ENCODE results near the gene RNLS. TPM values are rescaled to one million over a fixed set of nuclear protein-coding genes. Genes with fewer than 3 reads are reported as not detected.

The RNLS gene
- polyA plus RNA-seq, 2 of the 4 experiments (the other 2 are of a cell fraction), result 11.7 to 16.8 TPM

DNA sequence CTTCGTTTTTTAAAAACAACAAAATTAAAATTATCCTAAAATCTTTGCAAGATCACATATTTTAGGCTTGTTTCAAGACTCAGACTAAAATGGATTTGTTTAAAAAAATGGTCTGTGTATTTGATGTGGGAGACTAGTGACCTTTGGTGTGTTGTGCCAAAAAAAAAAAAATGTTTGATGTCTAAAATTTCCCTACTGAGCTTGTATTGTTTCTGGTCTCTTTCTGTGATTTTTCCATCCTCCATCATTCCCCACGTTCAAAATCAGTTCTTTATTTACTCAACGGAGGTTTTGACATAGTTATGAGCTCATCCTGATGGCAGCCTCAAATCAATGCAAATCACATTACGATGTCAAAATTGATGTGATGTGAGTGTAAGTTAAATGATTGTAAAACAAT is 326.2 kb downstream of the RNLS start:
- TF ChIP-seq CHD2 (IDR thresholded peaks at IDR 0.05; ENCODE audit: low read length, partially characterized antibody) (no peak), HES2 (IDR thresholded peaks at IDR 0.05) (no peak), EHMT2 (IDR thresholded peaks at IDR 0.05; ENCODE audit: low read depth) (no peak), NR3C1 (IDR thresholded peaks at IDR 0.05) (no peak), CEBPB (IDR thresholded peaks at IDR 0.05) (no peak), MYC (IDR thresholded peaks at IDR 0.05; ENCODE audit: borderline replicate concordance, low read length) (no peak), ELK1 (IDR thresholded peaks at IDR 0.05; ENCODE audit: low read depth, low read length) (no peak), ZSCAN20 (CRISPR knock-in tag; IDR thresholded peaks at IDR 0.05) (no peak), PHF8 (IDR thresholded peaks at IDR 0.05; ENCODE audit: borderline replicate concordance, low read depth) (no peak), HOXB5 (CRISPR knock-in tag; IDR thresholded peaks at IDR 0.05) (no peak), EP300 (IDR thresholded peaks at IDR 0.05) (no peak), POLR2A (IDR thresholded peaks at IDR 0.05; ENCODE audit: low read length) (no peak), KDM1A (IDR thresholded peaks at IDR 0.05; ENCODE audit: low read depth) (no peak), ZC3H11A (IDR thresholded peaks at IDR 0.05) (no peak)
- TF ChIP-seq, protein P1, sequence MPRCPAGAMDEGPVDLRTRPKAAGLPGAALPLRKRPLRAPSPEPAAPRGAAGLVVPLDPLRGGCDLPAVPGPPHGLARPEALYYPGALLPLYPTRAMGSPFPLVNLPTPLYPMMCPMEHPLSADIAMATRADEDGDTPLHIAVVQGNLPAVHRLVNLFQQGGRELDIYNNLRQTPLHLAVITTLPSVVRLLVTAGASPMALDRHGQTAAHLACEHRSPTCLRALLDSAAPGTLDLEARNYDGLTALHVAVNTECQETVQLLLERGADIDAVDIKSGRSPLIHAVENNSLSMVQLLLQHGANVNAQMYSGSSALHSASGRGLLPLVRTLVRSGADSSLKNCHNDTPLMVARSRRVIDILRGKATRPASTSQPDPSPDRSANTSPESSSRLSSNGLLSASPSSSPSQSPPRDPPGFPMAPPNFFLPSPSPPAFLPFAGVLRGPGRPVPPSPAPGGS (IDR thresholded peaks at IDR 0.05), result no peak
- TF ChIP-seq, protein P2, sequence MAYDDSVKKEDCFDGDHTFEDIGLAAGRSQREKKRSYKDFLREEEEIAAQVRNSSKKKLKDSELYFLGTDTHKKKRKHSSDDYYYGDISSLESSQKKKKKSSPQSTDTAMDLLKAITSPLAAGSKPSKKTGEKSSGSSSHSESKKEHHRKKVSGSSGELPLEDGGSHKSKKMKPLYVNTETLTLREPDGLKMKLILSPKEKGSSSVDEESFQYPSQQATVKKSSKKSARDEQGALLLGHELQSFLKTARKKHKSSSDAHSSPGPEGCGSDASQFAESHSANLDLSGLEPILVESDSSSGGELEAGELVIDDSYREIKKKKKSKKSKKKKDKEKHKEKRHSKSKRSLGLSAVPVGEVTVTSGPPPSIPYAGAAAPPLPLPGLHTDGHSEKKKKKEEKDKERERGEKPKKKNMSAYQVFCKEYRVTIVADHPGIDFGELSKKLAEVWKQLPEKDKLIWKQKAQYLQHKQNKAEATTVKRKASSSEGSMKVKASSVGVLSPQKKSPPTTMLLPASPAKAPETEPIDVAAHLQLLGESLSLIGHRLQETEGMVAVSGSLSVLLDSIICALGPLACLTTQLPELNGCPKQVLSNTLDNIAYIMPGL (CRISPR knock-in tag; IDR thresholded peaks at IDR 0.05; ENCODE audit: borderline replicate concordance), result no peak
- no peaks in the 10 kb centered on the region for H3K9me3 ChIP-seq
- no peak overlapping the region for H3K4me3 ChIP-seq
- ATAC-seq (no peak), DNase-seq (ENCODE audit: low read depth in 1 of 2, low spot score in 1 of 2) (no peak), FAIRE-seq (no peak)
- WGBS (ENCODE audit: missing lambda C conversion rate), result 70% methylated on average over 4 of the region's 4 CpGs
- ChIA-PET POLR2A (no interaction called here), CTCF (interaction anchor here (0.6 to 1.8 kb wide), 2 partner anchors 59 to 133 kb away, joined by 3 to 4 read pairs; no protein-coding TSS in a partner anchor)
- no peak overlapping the region for H3K27ac ChIP-seq
- no peak overlapping the region for H3K4me2 ChIP-seq
- peaks cover 19% of the 10 kb centered on the region for H3K4me1 ChIP-seq

DNA sequence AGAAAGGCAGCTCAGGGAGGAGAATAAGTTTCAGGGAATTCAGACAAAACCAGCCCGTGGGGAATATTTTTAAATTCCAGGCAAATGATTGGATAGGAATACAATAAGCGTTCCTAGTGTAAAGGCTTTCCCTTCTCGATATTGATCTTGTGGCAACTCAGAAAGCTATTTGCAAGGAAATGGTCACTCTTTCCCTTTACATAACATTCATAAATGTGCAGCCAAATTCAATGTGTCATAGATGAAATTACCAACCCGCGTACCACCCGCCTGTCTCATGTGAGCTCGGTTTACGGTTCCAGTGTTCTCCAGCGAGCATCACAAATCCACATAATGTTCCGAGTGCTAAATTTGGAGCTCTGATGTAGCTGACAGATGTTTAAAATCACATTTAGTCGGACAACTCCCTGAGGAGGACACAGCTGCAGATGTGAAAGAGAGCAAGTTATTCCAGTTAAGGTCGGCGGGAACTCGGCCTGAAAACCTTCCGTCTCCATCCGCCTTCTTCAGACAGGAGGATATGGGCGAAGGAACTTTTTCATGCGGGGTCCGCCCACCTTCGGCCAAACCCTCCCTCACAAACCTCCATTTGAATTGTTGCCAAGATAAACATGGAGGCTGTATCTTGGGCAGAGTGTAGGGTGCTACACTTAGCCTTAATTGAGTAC is 327.0 kb downstream of the RNLS start:
- no peak for ATAC-seq
- CTCF ChIA-PET, result interaction anchor here (0.6 to 1.8 kb wide), 2 partner anchors 134 to 729 kb away, joined by 3 to 4 read pairs; no protein-coding TSS in a partner anchor
- Histone ChIP-seq H3K4me2 (no peak overlapping the region), H3K9me3 (no peaks in the 10 kb centered on the region), H3K4me1 (peaks cover 19% of the 10 kb centered on the region), H3K4me3 (no peak overlapping the region), H3K27ac (no peak overlapping the region)
- no peak for FAIRE-seq
- 89% methylated on average over 20 of the region's 20 CpGs for WGBS (ENCODE audit: missing lambda C conversion rate)
- DNase-seq (ENCODE audit: low read depth in 1 of 2, low spot score in 1 of 2), result no peak
- POLR2A ChIA-PET, result no interaction called here
- TF ChIP-seq KDM5A (IDR thresholded peaks at IDR 0.05) (no peak), EHMT2 (IDR thresholded peaks at IDR 0.05; ENCODE audit: low read depth) (no peak), HEYL (CRISPR knock-in tag; IDR thresholded peaks at IDR 0.05) (no peak), ZNF302 (CRISPR knock-in tag; IDR thresholded peaks at IDR 0.05) (no peak), HES2 (IDR thresholded peaks at IDR 0.05) (no peak), CBX2 (IDR thresholded peaks at IDR 0.05; ENCODE audit: borderline replicate concordance, low read depth) (no peak), ZC3H11A (IDR thresholded peaks at IDR 0.05) (no peak), HDAC2 (IDR thresholded peaks at IDR 0.05) (no peak)
